HepG2 (cell line): Measurements from ENCODE around the gene ZBTB17. TPM values are rescaled to one million over a fixed set of nuclear protein-coding genes. Genes with fewer than 3 reads are reported as not detected.

Experiments used
- CC2D1A ChIP-seq: sonication (generic); formaldehyde crosslinking; IDR thresholded peaks from 2 replicates; pipeline ENCODE4 v1.8.1; 2023; ENCODE audit warnings: mild to moderate bottlenecking, missing genetic modification reagents
- ELF4 ChIP-seq: sonication (generic); formaldehyde crosslinking; IDR thresholded peaks from 2 replicates; pipeline ENCODE4 v1.5.0; 2020; ENCODE audit warnings: missing genetic modification reagents, mild to moderate bottlenecking, moderate library complexity, borderline replicate concordance
- HNF4G ChIP-seq, 2 experiments: sonication (generic) in 1 of 2; formaldehyde crosslinking in 1 of 2; IDR thresholded peaks; 2 replicates each; pipeline versions ENCODE4 v1.4.0 to v1.6.1; 2011 to 2020; ENCODE audit warnings: borderline replicate concordance in 2 of 2, low read depth in 2 of 2, mild to moderate bottlenecking in 2 of 2, low read length in 1 of 2, missing genetic modification reagents in 1 of 2, moderate library complexity in 1 of 2
- HOXA9 ChIP-seq: sonication (generic); formaldehyde crosslinking; IDR thresholded peaks from 2 replicates; pipeline ENCODE4 v1.8.1; 2022; ENCODE audit warnings: missing genetic modification reagents, mild to moderate bottlenecking, moderate library complexity, borderline replicate concordance
- NCOA2 ChIP-seq: sonication (generic); formaldehyde crosslinking; IDR thresholded peaks from 2 replicates; pipeline ENCODE4 v1.8.0; 2022; ENCODE audit warnings: inconsistent platforms
- NCOA5 ChIP-seq: sonication (generic); formaldehyde crosslinking; IDR thresholded peaks from 2 replicates; pipeline ENCODE4 v1.4.0; 2020; ENCODE audit warnings: missing genetic modification reagents
- PHF8 ChIP-seq: sonication (generic); formaldehyde crosslinking; IDR thresholded peaks from 2 replicates; pipeline ENCODE4 v1.5.0; 2020; ENCODE audit warnings: missing genetic modification reagents
- PRDM4 ChIP-seq: sonication (generic); formaldehyde crosslinking; IDR thresholded peaks from 2 replicates; pipeline ENCODE4 v1.9.0; 2021; ENCODE audit warnings: missing genetic modification reagents, borderline replicate concordance
- RARG ChIP-seq: sonication (generic); formaldehyde crosslinking; IDR thresholded peaks from 2 replicates; pipeline ENCODE4 v1.4.0; 2020; ENCODE audit warnings: low read depth, mild to moderate bottlenecking, missing genetic modification reagents
- RBFOX2 ChIP-seq: fragments of 200-400 bp; formaldehyde crosslinking; IDR thresholded peaks from 2 replicates; pipeline ENCODE4 v1.6.1; 2017; ENCODE audit warnings: low read depth, mild to moderate bottlenecking, low read length
- RNF219 ChIP-seq: sonication (generic); formaldehyde crosslinking; IDR thresholded peaks from 2 replicates; pipeline ENCODE4 v1.5.0; 2020; ENCODE audit warnings: mild to moderate bottlenecking, missing genetic modification reagents
- SNAPC2 ChIP-seq: sonication (generic); formaldehyde crosslinking; IDR thresholded peaks from 2 replicates; pipeline ENCODE4 v1.8.1; 2022; ENCODE audit warnings: mild to moderate bottlenecking, missing genetic modification reagents
- ZMYM3 ChIP-seq: sonication (generic); formaldehyde crosslinking; IDR thresholded peaks from 2 replicates; pipeline ENCODE4 v1.5.1; 2020; ENCODE audit warnings: mild to moderate bottlenecking, missing genetic modification reagents
- ZNF510 ChIP-seq: sonication (generic); formaldehyde crosslinking; IDR thresholded peaks from 2 replicates; pipeline ENCODE4 v1.4.0; 2020; ENCODE audit warnings: low read depth, mild to moderate bottlenecking, missing genetic modification reagents
- ZNF512B ChIP-seq: sonication (generic); formaldehyde crosslinking; IDR thresholded peaks from 2 replicates; pipeline ENCODE4 v1.5.1; 2020; ENCODE audit warnings: missing genetic modification reagents, mild to moderate bottlenecking, borderline replicate concordance
- ZNF598 ChIP-seq: sonication (generic); formaldehyde crosslinking; IDR thresholded peaks from 2 replicates; pipeline ENCODE4 v1.5.1; 2020; ENCODE audit warnings: mild to moderate bottlenecking, missing genetic modification reagents, borderline replicate concordance
- ZNF792 ChIP-seq: IDR thresholded peaks from 2 replicates; pipeline ENCODE4 v1.6.1; 2016
- ZSCAN5A ChIP-seq: sonication (generic); formaldehyde crosslinking; IDR thresholded peaks from 2 replicates; pipeline ENCODE4 v1.8.0; 2022; ENCODE audit warnings: mild to moderate bottlenecking, missing genetic modification reagents, borderline replicate concordance
- polyA plus RNA-seq, 8 experiments: library from polyadenylated mRNA; depleted of rRNA in 3 of 8; stranded (reverse) in 7 of 8; unstranded in 1 of 8; fragments of >200 nt; fragmentation: Illumina TruSeq in 4 of 8; extraction: Trizol in 4 of 8; gene quantifications; 2 replicates each; pipeline versions ENCODE4 v1.2.1 to v1.2.3, GENCODE V29; 2011 to 2016; ENCODE audit warnings: low read depth in 4 of 8, missing spikeins in 1 of 8, mixed read lengths in 1 of 8; ENCODE audit not compliant: insufficient read depth in 1 of 8
- total RNA-seq, 5 experiments: library from RNA; depleted of rRNA; stranded (reverse); fragments of >200 nt; fragmentation: Illumina TruSeq; extraction: Trizol; gene quantifications; 2 replicates each; pipeline ENCODE4 v1.2.3, GENCODE V29; 2016; ENCODE audit warnings: low read depth in 1 of 5

The ZBTB17 gene
- total and polyA plus RNA-seq, 2 of the 13 experiments (the other 11 are each of a cell fraction or from before 2014, with no cell fraction given): 16.7 to 17.0 TPM

- TF ChIP-seq ZNF512B (CRISPR knock-in tag): no peak
- no peak for TF ChIP-seq RBFOX2
- no peak for TF ChIP-seq SNAPC2 (CRISPR knock-in tag)
- TF ChIP-seq ZNF510: no peak
- TF ChIP-seq CC2D1A (CRISPR knock-in tag): no peak
- TF ChIP-seq RNF219 (CRISPR knock-in tag): no peak
- TF ChIP-seq NCOA5: no peak
- no peak for TF ChIP-seq RARG (CRISPR knock-in tag)
- no peak; the same call in 1 of the 2 replicates for TF ChIP-seq ZMYM3 (CRISPR knock-in tag)
- no peak for TF ChIP-seq HNF4G (IDR thresholded peaks at IDR 0.05; ENCODE audit: borderline replicate concordance, low read depth, low read length)
- TF ChIP-seq HNF4G (CRISPR knock-in tag; IDR thresholded peaks at IDR 0.05; ENCODE audit: borderline replicate concordance, low read depth): no peak
- no peak for TF ChIP-seq NCOA2 (CRISPR knock-in tag)
- no peak for TF ChIP-seq PRDM4 (CRISPR knock-in tag)
- TF ChIP-seq ZSCAN5A (CRISPR knock-in tag): no peak
- no peak for TF ChIP-seq ZNF792 (CRISPR knock-in tag)
- no peak for TF ChIP-seq PHF8
- no peak for TF ChIP-seq HOXA9
- TF ChIP-seq ELF4: no peak
- no peak for TF ChIP-seq ZNF598 (CRISPR knock-in tag)
These were observed 41.8 kb upstream of the ZBTB17 start, which contains the start of gene HSPB7 (continued) for GRCh38 chr1:16017461-16018303.
